ENCODE results near the gene IDH3G. TPM values are rescaled to one million over a fixed set of nuclear protein-coding genes. Genes with fewer than 3 reads are reported as not detected.

Gene IDH3G
- total RNA-seq, 2 experiments from 2014 or later: 51.8 to 52.5 TPM

- no TSS peak for BruUV-seq (replicated peaks)
- DNase-seq (ENCODE audit: low spot score): no peak
- Histone ChIP-seq H3K79me2 (ENCODE audit: insufficient read depth, low read depth, low read length) (no peaks in the 10 kb centered on the region), H3K4me3 (ENCODE audit: low read depth, low read length, poor library complexity, severe bottlenecking) (no peak overlapping the region), H4K20me1 (ENCODE audit: insufficient read depth, low read length) (no peaks in the 10 kb centered on the region), H2AFZ (ENCODE audit: low read length) (no peak overlapping the region), H3K4me2 (ENCODE audit: low read length) (no peak overlapping the region), H3K9me2 (ENCODE audit: insufficient read depth, low read length) (no peaks in the 10 kb centered on the region), H3K27ac (ENCODE audit: low read depth, low read length, poor library complexity, severe bottlenecking) (no peak overlapping the region), H3K9me3 (ENCODE audit: low read length) (no peaks in the 10 kb centered on the region), H3K4me1 (ENCODE audit: insufficient read depth, low read length, poor library complexity, severe bottlenecking) (peaks cover 3% of the 10 kb centered on the region), H3K36me3 (ENCODE audit: insufficient read depth, low read length) (no peaks in the 10 kb centered on the region)
- intact Hi-C loops (cut with micrococcal nuclease; ENCODE audit: unreplicated experiment): no loop called here
- ChIA-PET CTCF (ENCODE audit: unreplicated experiment) (no interaction called here), POLR2A (no interaction called here)
- TF ChIP-seq EZH2phosphoT487 (IDR thresholded peaks at IDR 0.05; ENCODE audit: borderline replicate concordance, low read depth, low read length): no peak
- TF ChIP-seq CTCF (conservative IDR thresholded peaks at IDR 0.05; ENCODE audit: low read length): peak; percentile 41; the same call in 1 of the 2 replicates
These were observed 15.5 kb downstream of the IDH3G start for GRCh38 chrX:153778684-153779101.

DNA sequence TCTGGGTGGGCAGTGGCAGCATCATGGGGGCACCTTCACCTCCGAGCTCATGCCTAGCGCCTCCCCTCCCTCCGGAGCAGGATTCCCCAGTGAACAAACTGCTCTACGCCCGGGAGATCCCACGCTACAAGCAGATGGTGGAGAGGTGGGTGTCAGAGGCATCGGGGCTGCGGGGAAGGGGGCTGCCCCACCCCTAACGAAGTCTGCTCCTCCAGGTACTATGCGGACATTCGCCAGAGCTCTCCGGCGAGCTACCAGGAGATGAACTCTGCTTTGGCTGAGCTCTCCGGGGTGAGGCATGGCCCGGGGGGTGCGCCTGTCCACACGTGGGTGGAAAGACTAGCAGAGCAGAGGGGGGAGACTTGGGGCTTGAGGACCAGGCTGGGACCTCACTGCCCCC lies 16.0 kb downstream of the IDH3G start:
- Histone ChIP-seq H3K4me2 (ENCODE audit: low read length) (no peak overlapping the region), H2AFZ (ENCODE audit: low read length) (no peak overlapping the region), H3K79me2 (ENCODE audit: insufficient read depth, low read depth, low read length) (no peaks in the 10 kb centered on the region), H4K20me1 (ENCODE audit: insufficient read depth, low read length) (no peaks in the 10 kb centered on the region), H3K9me2 (ENCODE audit: insufficient read depth, low read length) (no peaks in the 10 kb centered on the region), H3K9me3 (ENCODE audit: low read length) (no peaks in the 10 kb centered on the region), H3K4me1 (ENCODE audit: insufficient read depth, low read length, poor library complexity, severe bottlenecking) (peaks cover 3% of the 10 kb centered on the region), H3K4me3 (ENCODE audit: low read depth, low read length, poor library complexity, severe bottlenecking) (no peak overlapping the region), H3K27ac (ENCODE audit: low read depth, low read length, poor library complexity, severe bottlenecking) (no peak overlapping the region), H3K36me3 (ENCODE audit: insufficient read depth, low read length) (no peaks in the 10 kb centered on the region)
- ChIA-PET POLR2A (no interaction called here), CTCF (ENCODE audit: unreplicated experiment) (no interaction called here)
- TF ChIP-seq CTCF (conservative IDR thresholded peaks at IDR 0.05; ENCODE audit: low read length) (no peak), EZH2phosphoT487 (IDR thresholded peaks at IDR 0.05; ENCODE audit: borderline replicate concordance, low read depth, low read length) (no peak)
- no peak for DNase-seq (ENCODE audit: low spot score)
- BruUV-seq (replicated peaks): no TSS peak
- intact Hi-C loops (cut with micrococcal nuclease; ENCODE audit: unreplicated experiment): no loop called here

DNA sequence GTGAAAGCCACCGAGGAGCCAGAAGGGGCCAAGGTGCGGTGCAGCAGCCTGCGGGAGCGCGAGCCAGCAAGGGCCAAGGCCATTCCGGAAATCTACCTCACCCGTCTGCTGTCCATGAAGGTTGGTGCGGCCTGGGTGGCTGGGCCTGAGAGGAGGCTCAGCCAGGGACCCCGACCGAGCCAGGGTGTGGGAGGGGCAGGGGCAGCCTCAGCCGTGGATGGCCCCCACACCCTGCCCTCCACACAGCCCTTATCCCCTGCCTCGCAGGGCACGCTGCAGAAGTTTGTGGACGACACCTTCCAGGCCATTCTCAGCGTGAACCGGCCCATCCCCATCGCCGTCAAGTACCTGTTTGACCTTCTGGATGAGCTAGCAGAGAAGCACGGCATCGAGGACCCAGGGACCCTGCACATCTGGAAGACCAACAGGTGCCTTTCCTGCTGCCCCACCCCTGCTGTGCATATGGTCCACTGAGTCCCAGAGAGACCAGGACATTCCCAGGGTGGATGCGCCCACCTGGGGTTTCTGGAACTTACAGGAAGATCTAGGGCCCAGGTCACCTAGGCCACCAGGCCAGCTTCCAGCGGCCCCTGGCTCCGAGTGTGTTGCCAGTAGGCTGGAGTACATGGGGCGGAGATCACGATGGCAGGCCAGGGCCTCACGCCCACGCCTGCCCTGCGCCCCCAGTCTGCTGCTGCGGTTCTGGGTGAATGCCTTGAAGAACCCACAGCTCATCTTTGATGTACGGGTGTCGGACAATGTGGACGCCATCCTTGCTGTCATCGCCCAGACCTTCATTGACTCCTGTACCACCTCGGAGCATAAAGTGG lies 16.7 kb downstream of the IDH3G start:
- Histone ChIP-seq H3K36me3 (ENCODE audit: insufficient read depth, low read length) (no peaks in the 10 kb centered on the region), H3K9me3 (ENCODE audit: low read length) (no peaks in the 10 kb centered on the region), H3K4me1 (ENCODE audit: insufficient read depth, low read length, poor library complexity, severe bottlenecking) (peaks cover 3% of the 10 kb centered on the region), H3K79me2 (ENCODE audit: insufficient read depth, low read depth, low read length) (no peaks in the 10 kb centered on the region), H3K9me2 (ENCODE audit: insufficient read depth, low read length) (no peaks in the 10 kb centered on the region), H4K20me1 (ENCODE audit: insufficient read depth, low read length) (no peaks in the 10 kb centered on the region), H3K27ac (ENCODE audit: low read depth, low read length, poor library complexity, severe bottlenecking) (no peak overlapping the region), H2AFZ (ENCODE audit: low read length) (no peak overlapping the region), H3K4me3 (ENCODE audit: low read depth, low read length, poor library complexity, severe bottlenecking) (no peak overlapping the region), H3K4me2 (ENCODE audit: low read length) (no peak overlapping the region)
- no peak for TF ChIP-seq CTCF (conservative IDR thresholded peaks at IDR 0.05; ENCODE audit: low read length)
- no peak for TF ChIP-seq EZH2phosphoT487 (IDR thresholded peaks at IDR 0.05; ENCODE audit: borderline replicate concordance, low read depth, low read length)
- ChIA-PET POLR2A (no interaction called here), CTCF (ENCODE audit: unreplicated experiment) (no interaction called here)
- BruUV-seq (replicated peaks): no TSS peak
- no peak for DNase-seq (ENCODE audit: low spot score)
- intact Hi-C loops (cut with micrococcal nuclease; ENCODE audit: unreplicated experiment): no loop called here
